Measurements from ENCODE around the gene OR6M1.
A peak's percentile ranks its signal among the peaks of the same experiment; 100 is the strongest.

Gene OR6M1

DNA sequence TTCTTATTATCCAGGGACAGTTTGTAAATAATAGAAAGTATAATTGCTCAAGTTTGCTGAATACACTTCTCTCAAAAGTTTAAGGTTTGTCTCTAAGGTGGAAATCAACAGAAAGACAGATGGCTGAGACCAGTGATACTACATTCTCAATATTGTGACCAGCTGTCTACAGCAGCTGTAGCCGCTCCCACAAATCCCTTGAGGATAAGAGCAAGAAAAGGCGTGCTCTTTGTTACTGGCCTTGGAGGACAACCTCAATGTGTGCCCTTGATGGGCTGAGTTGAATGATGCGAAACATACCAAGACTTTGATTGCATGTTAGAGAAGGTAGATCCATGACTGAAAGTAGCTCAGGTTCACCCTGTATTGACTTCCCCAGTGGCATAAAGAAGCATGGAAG, 6.1 kb downstream of the OR6M1 start:
- no peak for DNase-seq (ENCODE audit: low read depth in 2 of 2)
- TF ChIP-seq, protein P1, sequence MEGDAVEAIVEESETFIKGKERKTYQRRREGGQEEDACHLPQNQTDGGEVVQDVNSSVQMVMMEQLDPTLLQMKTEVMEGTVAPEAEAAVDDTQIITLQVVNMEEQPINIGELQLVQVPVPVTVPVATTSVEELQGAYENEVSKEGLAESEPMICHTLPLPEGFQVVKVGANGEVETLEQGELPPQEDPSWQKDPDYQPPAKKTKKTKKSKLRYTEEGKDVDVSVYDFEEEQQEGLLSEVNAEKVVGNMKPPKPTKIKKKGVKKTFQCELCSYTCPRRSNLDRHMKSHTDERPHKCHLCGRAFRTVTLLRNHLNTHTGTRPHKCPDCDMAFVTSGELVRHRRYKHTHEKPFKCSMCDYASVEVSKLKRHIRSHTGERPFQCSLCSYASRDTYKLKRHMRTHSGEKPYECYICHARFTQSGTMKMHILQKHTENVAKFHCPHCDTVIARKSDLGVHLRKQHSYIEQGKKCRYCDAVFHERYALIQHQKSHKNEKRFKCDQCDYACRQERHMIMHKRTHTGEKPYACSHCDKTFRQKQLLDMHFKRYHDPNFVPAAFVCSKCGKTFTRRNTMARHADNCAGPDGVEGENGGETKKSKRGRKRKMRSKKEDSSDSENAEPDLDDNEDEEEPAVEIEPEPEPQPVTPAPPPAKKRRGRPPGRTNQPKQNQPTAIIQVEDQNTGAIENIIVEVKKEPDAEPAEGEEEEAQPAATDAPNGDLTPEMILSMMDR (IDR thresholded peaks at IDR 0.05; ENCODE audit: low read depth, low read length): no peak
- no peak overlapping the region for H3K4me3 ChIP-seq (replicated peaks in 1 of 2; ENCODE audit: low read depth in 2 of 2, low read length in 2 of 2)

GRCh38 chr11:123799438-123799837, 6.7 kb downstream of the OR6M1 start:
- H3K4me3 ChIP-seq (replicated peaks in 1 of 2; ENCODE audit: low read depth in 2 of 2, low read length in 2 of 2): no peak overlapping the region
- TF ChIP-seq, protein P1 (IDR thresholded peaks at IDR 0.05; ENCODE audit: low read depth, low read length): no peak
- DNase-seq (ENCODE audit: low read depth in 2 of 2): no peak

- TF ChIP-seq, protein P1 (IDR thresholded peaks at IDR 0.05; ENCODE audit: low read depth, low read length): no peak
- peak; percentile 37 to 44 for DNase-seq (ENCODE audit: low read depth in 2 of 2)
- H3K4me3 ChIP-seq (replicated peaks in 1 of 2; ENCODE audit: low read depth in 2 of 2, low read length in 2 of 2): no peak overlapping the region
These were observed 7.5 kb downstream of the OR6M1 start for GRCh38 chr11:123798513-123799252.

GRCh38 chr11:123798079-123798478, 8.1 kb downstream of the OR6M1 start:
- peak; percentile 28 to 48 for DNase-seq (ENCODE audit: low read depth in 2 of 2)
- TF ChIP-seq, protein P1 (IDR thresholded peaks at IDR 0.05; ENCODE audit: low read depth, low read length): no peak
- H3K4me3 ChIP-seq (replicated peaks in 1 of 2; ENCODE audit: low read depth in 2 of 2, low read length in 2 of 2): no peak overlapping the region

- TF ChIP-seq, protein P1 (IDR thresholded peaks at IDR 0.05; ENCODE audit: low read depth, low read length): no peak
- peak in 1 of 2 donors; percentile 6 for DNase-seq (ENCODE audit: low read depth in 2 of 2)
- no peak overlapping the region for H3K4me3 ChIP-seq (replicated peaks in 1 of 2; ENCODE audit: low read depth in 2 of 2, low read length in 2 of 2)
These were observed 8.6 kb downstream of the OR6M1 start for GRCh38 chr11:123797541-123797940.

GRCh38 chr11:123797114-123797513, 9.0 kb downstream of the OR6M1 start:
- H3K4me3 ChIP-seq (replicated peaks in 1 of 2; ENCODE audit: low read depth in 2 of 2, low read length in 2 of 2): no peak overlapping the region
- DNase-seq (ENCODE audit: low read depth in 2 of 2): no peak
- TF ChIP-seq, protein P1 (IDR thresholded peaks at IDR 0.05; ENCODE audit: low read depth, low read length): no peak

GRCh38 chr11:123796226-123796625, 9.9 kb downstream of the OR6M1 start:
- TF ChIP-seq, protein P1 (IDR thresholded peaks at IDR 0.05; ENCODE audit: low read depth, low read length): no peak
- DNase-seq (ENCODE audit: low read depth in 2 of 2): no peak
- H3K4me3 ChIP-seq (replicated peaks in 1 of 2; ENCODE audit: low read depth in 2 of 2, low read length in 2 of 2): no peak overlapping the region
